ENCODE data around the gene CLCF1.

Gene CLCF1

GRCh38 chr11:67367761-67368227, 5.6 kb downstream of the CLCF1 start:
- H3K4me3 ChIP-seq (ENCODE audit: low read length): no peak overlapping the region
- no peak for DNase-seq (ENCODE audit: low read depth)
- no peak for TF ChIP-seq CTCF (IDR thresholded peaks at IDR 0.05; ENCODE audit: insufficient read depth, low read depth, low read length, missing control alignments)

GRCh38 chr11:67366961-67367760, 6.2 kb downstream of the CLCF1 start:
- no peak for TF ChIP-seq CTCF (IDR thresholded peaks at IDR 0.05; ENCODE audit: insufficient read depth, low read depth, low read length, missing control alignments)
- DNase-seq (ENCODE audit: low read depth): peak; percentile 45
- H3K4me3 ChIP-seq (ENCODE audit: low read length): no peak overlapping the region

GRCh38 chr11:67366546-67366945, 6.9 kb downstream of the CLCF1 start:
- TF ChIP-seq CTCF (IDR thresholded peaks at IDR 0.05; ENCODE audit: insufficient read depth, low read depth, low read length, missing control alignments): no peak
- no peak for DNase-seq (ENCODE audit: low read depth)
- no peak overlapping the region for H3K4me3 ChIP-seq (ENCODE audit: low read length)

GRCh38 chr11:67365736-67366444, 7.5 kb downstream of the CLCF1 start:
- no peak for TF ChIP-seq CTCF (IDR thresholded peaks at IDR 0.05; ENCODE audit: insufficient read depth, low read depth, low read length, missing control alignments)
- DNase-seq (ENCODE audit: low read depth): no peak
- H3K4me3 ChIP-seq (ENCODE audit: low read length): no peak overlapping the region

GRCh38 chr11:67364783-67365722, 8.3 kb downstream of the CLCF1 start:
- DNase-seq (ENCODE audit: low read depth): no peak
- no peak for TF ChIP-seq CTCF (IDR thresholded peaks at IDR 0.05; ENCODE audit: insufficient read depth, low read depth, low read length, missing control alignments)
- H3K4me3 ChIP-seq (ENCODE audit: low read length): no peak overlapping the region

GRCh38 chr11:67364169-67364568, 9.2 kb downstream of the CLCF1 start:
- DNase-seq (ENCODE audit: low read depth): no peak
- no peak overlapping the region for H3K4me3 ChIP-seq (ENCODE audit: low read length)
- no peak for TF ChIP-seq CTCF (IDR thresholded peaks at IDR 0.05; ENCODE audit: insufficient read depth, low read depth, low read length, missing control alignments)
